Activated B cell treated with CpG ODN at 0.5 μM for 24 hours (primary cell): ENCODE data around the gene SLC2A8. TPM values are rescaled to one million over a fixed set of nuclear protein-coding genes. Genes with fewer than 3 reads are reported as not detected.

Experiments
- ATAC-seq: fragments of 200-7000 bp; cut with Tn5 transposase; one replicate; pipeline ENCODE4 v1.10.0; 2021; ENCODE audit warnings: low read depth, mild to moderate bottlenecking, moderate library complexity
- CTCF ChIA-PET: fragments of 350-600 bp; sonication (Branson Sonifier 250); formaldehyde crosslinking; loops from one replicate; lab custom pipeline; 2021; ENCODE audit warnings: antibody characterized with exemption; lab: Charles Lee
- POLR2A ChIA-PET: fragments of 350-600 bp; sonication (Branson Sonifier 250); formaldehyde crosslinking; loops from one replicate; lab custom pipeline; 2021; ENCODE audit warnings: antibody characterized with exemption; lab: Charles Lee
- DNase-seq: peaks from one replicate; pipeline ENCODE4 v3.0.0; 2022
- H3K27ac Mint-ChIP-seq: one replicate; pipeline ENCODE4 v1.8.0; 2020; ENCODE audit warnings: mixed read lengths
- H3K27me3 Mint-ChIP-seq: one replicate; pipeline ENCODE4 v1.8.0; 2021; ENCODE audit warnings: mixed read lengths
- H3K36me3 Mint-ChIP-seq: one replicate; pipeline ENCODE4 v1.8.0; 2021; ENCODE audit warnings: low read depth, mixed read lengths
- H3K4me1 Mint-ChIP-seq: one replicate; pipeline ENCODE4 v1.8.0; 2021; ENCODE audit warnings: mixed read lengths
- H3K4me3 Mint-ChIP-seq: one replicate; pipeline ENCODE4 v1.8.0; 2020; ENCODE audit warnings: mild to moderate bottlenecking, mixed read lengths
- H3K9me3 Mint-ChIP-seq: one replicate; pipeline ENCODE4 v1.8.0; 2020; ENCODE audit warnings: mixed read lengths
- CTCF ChIP-seq: fragments of 200-600 bp; IDR thresholded peaks from one replicate; pipeline ENCODE4 v1.8.0; 2022; ENCODE audit warnings: antibody characterized with exemption, mild to moderate bottlenecking
- intact Hi-C: fragments of 100-400 bp; cut with micrococcal nuclease; formaldehyde crosslinking; loops from one replicate; pipeline ENCODE4 v1.15.1; 2024
- total RNA-seq: library from RNA; stranded (reverse); gene quantifications from 2 replicates; pipeline ENCODE4 v1.2.3, GENCODE V29; 2022

The SLC2A8 gene
- total RNA-seq, 1 donor from 2014 or later: 17.1 TPM

DNA sequence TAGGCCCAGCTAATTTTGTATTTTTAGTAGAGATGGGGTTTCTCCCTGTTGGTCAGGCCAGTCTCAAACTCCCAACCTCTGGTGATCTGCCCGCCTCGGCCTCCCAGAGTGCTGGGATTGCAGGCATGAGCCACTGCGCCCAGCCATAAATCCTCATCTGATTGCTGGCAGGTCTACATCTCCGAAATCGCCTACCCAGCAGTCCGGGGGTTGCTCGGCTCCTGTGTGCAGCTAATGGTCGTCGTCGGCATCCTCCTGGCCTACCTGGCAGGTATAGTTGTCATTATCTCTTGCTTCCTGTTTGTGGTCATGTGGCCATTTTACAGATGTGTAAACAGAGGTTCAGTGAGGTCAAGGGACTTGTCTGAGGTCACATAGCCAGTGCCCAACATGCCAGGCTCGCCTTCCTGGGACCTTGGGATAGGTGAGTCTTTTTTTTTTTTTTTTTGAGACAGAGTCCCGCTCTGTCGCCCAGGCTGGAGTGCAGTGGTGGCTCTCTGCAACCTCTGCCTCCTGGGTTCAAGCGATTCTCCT, 2.8 kb downstream of the SLC2A8 start:
- Mint-ChIP-seq H3K27me3 (no peaks in the 10 kb centered on the region), H3K36me3 (no peaks in the 10 kb centered on the region), H3K27ac (no peak overlapping the region), H3K9me3 (no peaks in the 10 kb centered on the region), H3K4me3 (no peak overlapping the region), H3K4me1 (peaks cover 10% of the 10 kb centered on the region)
- ChIA-PET POLR2A (interaction anchor here (0.7 to 1.6 kb wide), 4 partner anchors 51 to 1821 kb away, joined by 3 to 5 read pairs (median 4); partner anchors contain the start of genes LRSAM1 and RPL12), CTCF (no interaction called here)
- ATAC-seq: no peak
- no peak for TF ChIP-seq CTCF
- no peak for DNase-seq
- intact Hi-C loops: loop anchor here (5.0 kb wide), 1 partner anchor 212 kb away; the partner anchor contains the start of gene STXBP1

DNA sequence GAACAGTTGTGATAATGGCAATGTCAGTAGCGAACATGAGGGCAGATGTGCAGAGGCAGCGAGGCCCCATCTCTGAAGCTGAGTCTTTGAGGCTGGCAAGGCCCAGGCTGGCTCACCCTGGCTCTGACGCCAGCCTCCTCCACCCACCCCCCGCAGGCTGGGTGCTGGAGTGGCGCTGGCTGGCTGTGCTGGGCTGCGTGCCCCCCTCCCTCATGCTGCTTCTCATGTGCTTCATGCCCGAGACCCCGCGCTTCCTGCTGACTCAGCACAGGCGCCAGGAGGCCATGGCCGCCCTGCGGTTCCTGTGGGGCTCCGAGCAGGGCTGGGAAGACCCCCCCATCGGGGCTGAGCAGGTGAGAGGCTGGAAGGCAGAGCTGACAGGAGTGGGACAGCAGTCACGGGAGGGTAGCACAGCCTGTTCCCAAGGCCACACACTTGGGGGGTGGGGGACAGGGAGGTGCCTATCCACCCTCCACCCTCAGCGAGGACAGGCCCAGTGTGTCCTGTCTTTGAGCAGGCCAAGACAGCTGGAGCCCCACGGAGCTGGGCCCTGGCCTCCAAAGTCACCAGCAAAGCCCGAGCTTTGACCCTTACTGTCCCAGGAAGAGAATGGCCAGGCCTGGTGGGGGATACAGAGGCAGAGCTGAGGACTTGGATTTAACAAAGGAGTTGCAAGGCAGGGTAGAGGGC, 5.6 kb downstream of the SLC2A8 start:
- ATAC-seq (no peak), DNase-seq (no peak)
- Mint-ChIP-seq H3K27ac (no peak overlapping the region), H3K27me3 (no peaks in the 10 kb centered on the region), H3K36me3 (peaks cover 3% of the 10 kb centered on the region), H3K9me3 (no peaks in the 10 kb centered on the region), H3K4me3 (no peak overlapping the region), H3K4me1 (peaks cover 5% of the 10 kb centered on the region)
- intact Hi-C loops: no loop called here
- no peak for TF ChIP-seq CTCF
- ChIA-PET CTCF (no interaction called here), POLR2A (no interaction called here)

DNA sequence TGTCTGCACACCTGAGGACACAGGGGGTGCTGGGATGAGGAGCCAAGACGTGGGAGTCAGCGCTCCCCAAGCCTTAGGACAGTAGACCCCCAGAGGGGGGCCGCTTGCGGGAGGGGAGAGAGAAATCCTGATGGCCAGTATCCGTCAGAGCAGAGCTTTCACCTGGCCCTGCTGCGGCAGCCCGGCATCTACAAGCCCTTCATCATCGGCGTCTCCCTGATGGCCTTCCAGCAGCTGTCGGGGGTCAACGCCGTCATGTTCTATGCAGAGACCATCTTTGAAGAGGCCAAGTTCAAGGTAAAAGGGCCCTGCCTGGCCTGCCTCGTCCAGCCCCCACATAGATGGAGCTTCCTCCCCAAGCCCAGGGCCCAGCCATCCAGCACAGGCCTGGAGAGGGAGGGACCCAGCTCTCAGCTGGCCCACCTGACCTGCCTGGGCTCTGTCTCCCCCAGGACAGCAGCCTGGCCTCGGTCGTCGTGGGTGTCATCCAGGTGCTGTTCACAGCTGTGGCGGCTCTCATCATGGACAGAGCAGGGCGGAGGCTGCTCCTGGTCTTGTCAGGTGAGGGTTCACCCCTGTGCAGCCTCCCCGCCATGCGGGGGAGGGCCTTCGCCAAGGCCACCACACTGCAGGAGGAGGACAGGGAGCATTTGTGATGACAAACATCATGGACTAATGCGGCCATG, 6.7 kb downstream of the SLC2A8 start:
- CTCF ChIA-PET: no interaction called here

DNA sequence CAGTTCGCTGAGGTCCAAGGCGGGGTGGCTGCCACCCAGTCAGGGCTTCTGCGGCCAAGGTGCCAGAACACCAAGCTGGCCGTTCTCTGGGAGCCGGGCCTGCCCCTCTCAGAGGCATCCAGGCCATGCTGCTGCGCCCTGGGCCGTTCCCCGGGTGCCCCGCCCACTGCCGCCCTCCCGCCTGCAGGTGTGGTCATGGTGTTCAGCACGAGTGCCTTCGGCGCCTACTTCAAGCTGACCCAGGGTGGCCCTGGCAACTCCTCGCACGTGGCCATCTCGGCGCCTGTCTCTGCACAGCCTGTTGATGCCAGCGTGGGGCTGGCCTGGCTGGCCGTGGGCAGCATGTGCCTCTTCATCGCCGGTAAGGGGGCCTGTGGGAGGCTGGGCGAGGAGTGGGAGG, 7.7 kb downstream of the SLC2A8 start:
- CTCF ChIA-PET: no interaction called here
- Mint-ChIP-seq H3K27me3 (no peaks in the 10 kb centered on the region), H3K27ac (no peak overlapping the region), H3K9me3 (no peaks in the 10 kb centered on the region), H3K4me1 (no peaks in the 10 kb centered on the region), H3K4me3 (no peak overlapping the region), H3K36me3 (peaks cover 3% of the 10 kb centered on the region)
- POLR2A ChIA-PET: no interaction called here
- no peak for TF ChIP-seq CTCF
- DNase-seq: no peak
- intact Hi-C loops: no loop called here
- no peak for ATAC-seq

More for the DNA sequence above, 6.7 kb downstream of the SLC2A8 start:
- POLR2A ChIA-PET: no interaction called here
- no peaks in the 10 kb centered on the region for H3K9me3 Mint-ChIP-seq
- DNase-seq: no peak
- peaks cover 3% of the 10 kb centered on the region for H3K36me3 Mint-ChIP-seq
- no peak overlapping the region for H3K4me3 Mint-ChIP-seq
- no peaks in the 10 kb centered on the region for H3K27me3 Mint-ChIP-seq
- H3K27ac Mint-ChIP-seq: no peak overlapping the region
- TF ChIP-seq CTCF: no peak
- ATAC-seq: no peak
- no peaks in the 10 kb centered on the region for H3K4me1 Mint-ChIP-seq
- intact Hi-C loops: no loop called here

DNA sequence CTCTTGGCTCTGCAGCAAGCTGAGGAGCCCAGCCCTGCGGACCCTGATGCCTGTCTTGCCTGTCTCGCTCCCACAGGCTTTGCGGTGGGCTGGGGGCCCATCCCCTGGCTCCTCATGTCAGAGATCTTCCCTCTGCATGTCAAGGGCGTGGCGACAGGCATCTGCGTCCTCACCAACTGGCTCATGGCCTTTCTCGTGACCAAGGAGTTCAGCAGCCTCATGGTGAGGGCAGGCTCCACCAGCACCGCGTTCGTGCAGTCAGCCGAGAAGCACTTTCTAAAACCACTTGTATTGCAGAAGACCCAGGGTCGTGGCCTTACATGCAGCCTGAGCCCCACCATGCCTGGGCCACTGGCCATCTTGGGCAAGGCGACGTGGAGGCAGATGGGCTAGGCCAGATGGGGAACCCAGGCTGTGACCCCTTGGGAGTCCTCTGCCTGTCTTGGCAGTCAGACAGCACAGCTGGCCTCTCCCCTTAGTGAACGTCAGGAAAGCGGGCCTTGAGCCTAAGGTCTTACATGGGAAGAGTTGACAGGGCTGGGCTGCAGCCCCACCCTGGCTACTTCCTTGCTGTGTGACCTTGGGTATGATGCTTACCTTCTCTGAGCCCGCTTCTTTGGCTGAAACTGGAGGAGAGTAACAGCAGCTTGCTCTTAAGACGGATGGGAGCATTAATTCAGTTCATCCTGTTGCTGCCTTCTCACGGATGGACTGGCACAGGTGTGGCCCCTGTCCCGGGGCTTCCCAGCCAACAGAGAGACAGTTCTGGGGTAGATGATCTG, 8.6 kb downstream of the SLC2A8 start:
- DNase-seq (no peak), ATAC-seq (no peak)
- no peak overlapping the region for H3K27ac Mint-ChIP-seq
- H3K9me3 Mint-ChIP-seq: no peaks in the 10 kb centered on the region
- TF ChIP-seq CTCF: no peak
- intact Hi-C loops: no loop called here
- peaks cover 3% of the 10 kb centered on the region for H3K36me3 Mint-ChIP-seq
- H3K4me1 Mint-ChIP-seq: no peaks in the 10 kb centered on the region
- ChIA-PET POLR2A (no interaction called here), CTCF (no interaction called here)
- no peak overlapping the region for H3K4me3 Mint-ChIP-seq
- H3K27me3 Mint-ChIP-seq: no peaks in the 10 kb centered on the region
